Testis (tissue), 2 donors: Measurements from ENCODE around the gene TBX5.

Experiments
- POLR2A ChIP-seq: fragments of 450-650 bp; IDR thresholded peaks from one replicate; pipeline ENCODE4 v1.6.1; 2017; ENCODE audit warnings: antibody characterized with exemption, mild to moderate bottlenecking, moderate library complexity
- TF ChIP-seq, protein P1 (sequence below), 3 experiments: fragments of 450-650 bp in 2 of 3; fragments of 200-600 bp in 1 of 3; sonication (generic) in 1 of 3; IDR thresholded peaks; one replicate each; pipeline ENCODE4 v1.5.1; 2016 to 2019; ENCODE audit warnings: antibody characterized with exemption in 3 of 3, mild to moderate bottlenecking in 2 of 3, moderate library complexity in 1 of 3

DNA sequence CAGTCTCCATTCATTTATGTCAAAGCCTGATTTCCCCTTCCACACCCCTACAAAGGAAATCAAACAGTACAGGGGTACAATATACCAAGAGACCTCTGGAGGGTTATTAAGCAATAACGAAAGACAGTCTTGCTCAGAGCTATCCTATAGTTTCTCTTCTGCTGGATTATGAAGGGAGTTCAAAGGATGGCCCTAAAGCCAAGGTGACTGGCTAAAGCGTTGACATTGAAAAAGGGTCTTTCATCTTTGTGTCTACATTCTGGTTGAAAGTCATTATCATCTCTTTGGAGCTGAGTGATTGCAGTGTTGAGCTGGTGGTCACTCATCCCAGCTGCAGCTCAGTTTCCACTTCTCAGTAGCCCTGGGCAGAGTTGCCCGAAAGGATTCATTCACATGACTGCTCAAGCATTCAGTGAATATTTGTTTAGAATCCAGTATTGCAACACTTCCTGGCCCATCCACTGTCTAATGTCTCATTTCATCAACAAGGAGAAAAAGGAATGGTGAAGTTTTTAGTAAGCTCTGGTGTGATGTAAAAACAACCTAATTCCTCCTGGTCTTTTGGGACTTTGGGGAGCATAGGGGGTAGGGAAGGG lies 19.2 kb upstream of the TBX5 start:
- TF ChIP-seq, protein P1, sequence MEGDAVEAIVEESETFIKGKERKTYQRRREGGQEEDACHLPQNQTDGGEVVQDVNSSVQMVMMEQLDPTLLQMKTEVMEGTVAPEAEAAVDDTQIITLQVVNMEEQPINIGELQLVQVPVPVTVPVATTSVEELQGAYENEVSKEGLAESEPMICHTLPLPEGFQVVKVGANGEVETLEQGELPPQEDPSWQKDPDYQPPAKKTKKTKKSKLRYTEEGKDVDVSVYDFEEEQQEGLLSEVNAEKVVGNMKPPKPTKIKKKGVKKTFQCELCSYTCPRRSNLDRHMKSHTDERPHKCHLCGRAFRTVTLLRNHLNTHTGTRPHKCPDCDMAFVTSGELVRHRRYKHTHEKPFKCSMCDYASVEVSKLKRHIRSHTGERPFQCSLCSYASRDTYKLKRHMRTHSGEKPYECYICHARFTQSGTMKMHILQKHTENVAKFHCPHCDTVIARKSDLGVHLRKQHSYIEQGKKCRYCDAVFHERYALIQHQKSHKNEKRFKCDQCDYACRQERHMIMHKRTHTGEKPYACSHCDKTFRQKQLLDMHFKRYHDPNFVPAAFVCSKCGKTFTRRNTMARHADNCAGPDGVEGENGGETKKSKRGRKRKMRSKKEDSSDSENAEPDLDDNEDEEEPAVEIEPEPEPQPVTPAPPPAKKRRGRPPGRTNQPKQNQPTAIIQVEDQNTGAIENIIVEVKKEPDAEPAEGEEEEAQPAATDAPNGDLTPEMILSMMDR (IDR thresholded peaks at IDR 0.05), result no peak
- TF ChIP-seq POLR2A, result no peak
